B cell (primary cell): ENCODE data around the gene MRPS24. TPM values are rescaled to one million over a fixed set of nuclear protein-coding genes. Genes with fewer than 3 reads are reported as not detected.

Experiments
- ATAC-seq: fragments of 200-7000 bp; cut with Tn5 transposase; one replicate; pipeline ENCODE4 v1.10.0; 2021; ENCODE audit warnings: low read depth, mild to moderate bottlenecking, moderate number of reproducible peaks, moderate library complexity
- CTCF ChIA-PET: fragments of 350-600 bp; sonication (Branson Sonifier 250); formaldehyde crosslinking; loops from one replicate; lab custom pipeline; 2021; ENCODE audit warnings: antibody characterized with exemption, inconsistent platforms; lab: Charles Lee
- POLR2A ChIA-PET: fragments of 350-600 bp; sonication (Branson Sonifier 250); formaldehyde crosslinking; loops from one replicate; lab custom pipeline; 2021; ENCODE audit warnings: antibody characterized with exemption; lab: Charles Lee
- DNase-seq: peaks from one replicate; pipeline ENCODE4 v3.0.0; 2013
- H2AFZ ChIP-seq: 2 replicates; pipeline ENCODE4 v1.6.1; 2012; ENCODE audit warnings: mild to moderate bottlenecking, low read depth, low read length; ENCODE audit not compliant: insufficient read depth, poor library complexity, severe bottlenecking
- H3K27ac ChIP-seq, 2 donors: 1 replicate in 1 of 2; 2 replicates in 1 of 2; pipeline ENCODE4 v1.5.1; 2012 to 2013; ENCODE audit warnings: low read length in 2 of 2, mild to moderate bottlenecking in 2 of 2, moderate library complexity in 1 of 2
- H3K27me3 ChIP-seq, 4 experiments: fragments of 200-600 bp in 1 of 4; sonication (generic) in 1 of 4; replicated peaks in 1 of 4; 1 replicate in 2 of 4; 2 replicates in 2 of 4; pipeline versions ENCODE4 v1.6.1 to v1.7.0; 2013 to 2016; ENCODE audit warnings: low read length in 3 of 4, mild to moderate bottlenecking in 2 of 4, mixed read lengths in 1 of 4, moderate library complexity in 1 of 4; ENCODE audit not compliant: insufficient read depth in 4 of 4, control insufficient read depth in 3 of 4; ENCODE audit errors: control extremely low read depth in 1 of 4
- H3K36me3 ChIP-seq, 2 experiments: replicated peaks in 1 of 2; 1 replicate in 1 of 2; 2 replicates in 1 of 2; pipeline versions ENCODE4 v1.6.1 to v1.7.1; 2013; ENCODE audit warnings: low read length in 1 of 2; ENCODE audit not compliant: insufficient read depth in 2 of 2, control insufficient read depth in 1 of 2; ENCODE audit errors: control extremely low read depth in 1 of 2, extremely low read depth in 1 of 2
- H3K4me1 ChIP-seq, 2 donors: fragments of 200-600 bp in 1 of 2; sonication (generic) in 1 of 2; 1 replicate in 1 of 2; 2 replicates in 1 of 2; pipeline versions ENCODE4 v1.5.1 to v1.6.1; 2013 to 2017; ENCODE audit warnings: low read length in 2 of 2; ENCODE audit not compliant: control insufficient read depth in 2 of 2, insufficient read depth in 2 of 2
- H3K4me2 ChIP-seq: replicated peaks from 2 replicates; pipeline ENCODE3; 2012; ENCODE audit warnings: mild to moderate bottlenecking, low read depth, low read length; ENCODE audit not compliant: poor library complexity, severe bottlenecking
- H3K4me3 ChIP-seq, 5 experiments: fragments of 200-600 bp in 1 of 5; sonication (generic) in 1 of 5; 1 replicate in 3 of 5; 2 replicates in 2 of 5; pipeline versions ENCODE4 v1.5.1 to v1.7.0; 2011 to 2016; ENCODE audit warnings: low read length in 4 of 5, mild to moderate bottlenecking in 4 of 5, low read depth in 2 of 5, control low read depth in 1 of 5, moderate library complexity in 1 of 5; ENCODE audit not compliant: insufficient read depth in 1 of 5; ENCODE audit errors: control extremely low read depth in 1 of 5, extremely low read depth in 1 of 5
- H3K79me2 ChIP-seq: fragments of 200-600 bp; sonication (generic); one replicate; pipeline ENCODE4 v1.6.0; 2016; ENCODE audit warnings: low read length; ENCODE audit not compliant: control insufficient read depth, insufficient read depth
- H3K9ac ChIP-seq: fragments of 200-600 bp; sonication (generic); 2 replicates; pipeline ENCODE4 v1.6.1; 2017; ENCODE audit warnings: mild to moderate bottlenecking, low read length, moderate library complexity
- H3K9me3 ChIP-seq, 3 donors: one replicate each; pipeline versions ENCODE4 v1.6.1 to v1.7.1; 2013; ENCODE audit warnings: low read length in 2 of 3; ENCODE audit not compliant: control insufficient read depth in 2 of 3, insufficient read depth in 1 of 3; ENCODE audit errors: control extremely low read depth in 1 of 3
- H4K20me1 ChIP-seq: 2 replicates; pipeline ENCODE4 v1.6.0; 2012; ENCODE audit warnings: mild to moderate bottlenecking, low read length; ENCODE audit not compliant: insufficient read depth, control insufficient read depth, poor library complexity, severe bottlenecking
- H3K27ac Mint-ChIP-seq: one replicate; pipeline ENCODE4 v1.8.0; 2021; ENCODE audit warnings: mixed read lengths
- H3K27me3 Mint-ChIP-seq: one replicate; pipeline ENCODE4 v1.8.0; 2021; ENCODE audit warnings: mixed read lengths
- H3K4me1 Mint-ChIP-seq: one replicate; pipeline ENCODE4 v1.8.0; 2021; ENCODE audit warnings: mixed read lengths
- H3K4me3 Mint-ChIP-seq: one replicate; pipeline ENCODE4 v1.8.0; 2021; ENCODE audit warnings: mixed read lengths
- H3K9me3 Mint-ChIP-seq: one replicate; pipeline ENCODE4 v1.8.0; 2022; ENCODE audit warnings: mixed read lengths; ENCODE audit not compliant: insufficient read depth
- EZH2 ChIP-seq: IDR thresholded peaks from 2 replicates; pipeline ENCODE4 v1.6.1; 2012; ENCODE audit warnings: borderline replicate concordance, low read depth, mild to moderate bottlenecking, moderate library complexity, low read length; ENCODE audit not compliant: insufficient read depth, poor library complexity, severe bottlenecking
- WGBS: methylation state at CpG from one replicate; pipeline ENCODE4 v1.1.5; 2013; ENCODE audit warnings: missing lambda C conversion rate; ENCODE audit not compliant: insufficient coverage; 5-methylcytosine and 5-hydroxymethylcytosine counted together
- intact Hi-C: fragments of 100-400 bp; cut with micrococcal nuclease; formaldehyde crosslinking; loops from one replicate; pipeline ENCODE4 v1.10.0; 2022
- polyA plus RNA-seq: library from polyadenylated mRNA; depleted of rRNA; stranded (reverse); fragments of >200 nt; gene quantifications from 2 replicates; pipeline ENCODE4 v1.2.3, GENCODE V29; 2012
- total RNA-seq, 2 donors: library from RNA; stranded (reverse); fragments of 120-200 nt in 1 of 2; gene quantifications; 1 replicate in 1 of 2; 2 replicates in 1 of 2; pipeline versions ENCODE4 v1.2.3 to v1.2.4, GENCODE V29; 2013 to 2022
- TF ChIP-seq, protein P1 (sequence below): fragments of 200-600 bp; IDR thresholded peaks from one replicate; pipeline ENCODE4 v1.8.0; 2022; ENCODE audit warnings: antibody characterized with exemption, mild to moderate bottlenecking

Gene MRPS24
- total and polyA plus RNA-seq, 2 donors (not counting 1 experiment from before 2014, with no cell fraction given), result 54.1 to 102 TPM

- Mint-ChIP-seq H3K27me3 (no peaks in the 10 kb centered on the region), H3K27ac (no peak overlapping the region), H3K4me3 (no peak overlapping the region), H3K9me3 (no peaks in the 10 kb centered on the region), H3K4me1 (peaks cover 21% of the 10 kb centered on the region)
- H3K27ac ChIP-seq, result no peak overlapping the region
- H3K36me3 ChIP-seq, result peaks cover 0 to 17% of the 10 kb centered on the region in 2 experiments
- no peak overlapping the region for H2AFZ ChIP-seq
- CTCF ChIA-PET, result no interaction called here
- peaks cover 0 to 3% (median 0%) of the 10 kb centered on the region in 3 donors for H3K9me3 ChIP-seq
- no peaks in the 10 kb centered on the region for H4K20me1 ChIP-seq
- no peaks in the 10 kb centered on the region for H3K79me2 ChIP-seq
- no peak overlapping the region for H3K4me3 ChIP-seq
- ATAC-seq (no peak), DNase-seq (no peak)
- intact Hi-C loops, result loop anchor here (5.0 kb wide), 1 partner anchor 627 kb away; the partner anchor contains the start of gene NUDCD3
- H3K4me1 ChIP-seq, result peaks cover 15 to 18% of the 10 kb centered on the region in 2 donors
- H3K4me2 ChIP-seq, result no peak overlapping the region
- POLR2A ChIA-PET, result no interaction called here
- WGBS, result 100% methylated on average over 3 of the region's 3 CpGs
- H3K27me3 ChIP-seq, result no peaks in the 10 kb centered on the region
- no peak overlapping the region for H3K9ac ChIP-seq
- TF ChIP-seq EZH2, result no peak
- TF ChIP-seq, protein P1, sequence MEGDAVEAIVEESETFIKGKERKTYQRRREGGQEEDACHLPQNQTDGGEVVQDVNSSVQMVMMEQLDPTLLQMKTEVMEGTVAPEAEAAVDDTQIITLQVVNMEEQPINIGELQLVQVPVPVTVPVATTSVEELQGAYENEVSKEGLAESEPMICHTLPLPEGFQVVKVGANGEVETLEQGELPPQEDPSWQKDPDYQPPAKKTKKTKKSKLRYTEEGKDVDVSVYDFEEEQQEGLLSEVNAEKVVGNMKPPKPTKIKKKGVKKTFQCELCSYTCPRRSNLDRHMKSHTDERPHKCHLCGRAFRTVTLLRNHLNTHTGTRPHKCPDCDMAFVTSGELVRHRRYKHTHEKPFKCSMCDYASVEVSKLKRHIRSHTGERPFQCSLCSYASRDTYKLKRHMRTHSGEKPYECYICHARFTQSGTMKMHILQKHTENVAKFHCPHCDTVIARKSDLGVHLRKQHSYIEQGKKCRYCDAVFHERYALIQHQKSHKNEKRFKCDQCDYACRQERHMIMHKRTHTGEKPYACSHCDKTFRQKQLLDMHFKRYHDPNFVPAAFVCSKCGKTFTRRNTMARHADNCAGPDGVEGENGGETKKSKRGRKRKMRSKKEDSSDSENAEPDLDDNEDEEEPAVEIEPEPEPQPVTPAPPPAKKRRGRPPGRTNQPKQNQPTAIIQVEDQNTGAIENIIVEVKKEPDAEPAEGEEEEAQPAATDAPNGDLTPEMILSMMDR, result no peak
Measured at GRCh38 chr7:43865277-43865676, 4.0 kb downstream of the MRPS24 start.

DNA sequence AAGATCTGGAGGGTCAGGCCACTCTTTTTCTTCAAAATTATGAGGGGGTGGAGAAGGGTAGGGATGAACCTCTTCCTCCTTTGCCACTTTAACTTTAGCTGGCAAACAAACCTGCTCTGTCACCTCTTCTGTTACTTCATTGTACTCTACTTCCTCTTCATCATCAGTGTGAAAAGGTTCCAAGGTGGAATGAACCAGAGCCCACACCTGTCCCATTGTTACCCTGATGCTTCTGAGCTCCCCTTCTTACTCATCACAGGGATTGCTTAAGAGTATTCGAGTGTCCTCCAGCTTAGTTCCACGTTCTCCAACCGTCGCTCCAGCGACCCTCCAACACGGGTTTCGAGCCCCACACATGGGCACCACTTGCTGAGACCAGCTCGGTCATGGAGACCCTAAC is 5.2 kb downstream of the MRPS24 start:
- no peak overlapping the region for H3K27ac Mint-ChIP-seq
- Histone ChIP-seq H4K20me1 (no peaks in the 10 kb centered on the region), H3K27ac (no peak overlapping the region), H3K9me3 (peaks cover 0 to 2% (median 0%) of the 10 kb centered on the region in 3 donors), H3K4me2 (no peak overlapping the region), H3K79me2 (no peaks in the 10 kb centered on the region), H3K27me3 (no peaks in the 10 kb centered on the region), H3K4me3 (no peak overlapping the region), H3K4me1 (peaks cover 10 to 11% of the 10 kb centered on the region in 2 donors), H3K9ac (no peak overlapping the region), H3K36me3 (peaks cover 0 to 17% of the 10 kb centered on the region in 2 experiments), H2AFZ (no peak overlapping the region)
- peaks cover 12% of the 10 kb centered on the region for H3K4me1 Mint-ChIP-seq
- intact Hi-C loops, result no loop called here
- H3K4me3 Mint-ChIP-seq, result no peak overlapping the region
- TF ChIP-seq, protein P1, result no peak
- TF ChIP-seq EZH2, result no peak
- CTCF ChIA-PET, result interaction anchor here (0.6 kb wide), 1 partner anchor 147 kb away, joined by 3 read pairs; no protein-coding TSS in a partner anchor
- H3K9me3 Mint-ChIP-seq, result no peaks in the 10 kb centered on the region
- POLR2A ChIA-PET, result no interaction called here
- peaks cover 4% of the 10 kb centered on the region for H3K27me3 Mint-ChIP-seq
- DNase-seq (no peak), ATAC-seq (no peak)
- 96% methylated on average over 7 of the region's 8 CpGs for WGBS
